Hindlimb muscle (tissue), 1 donor: Measurements from ENCODE around the gene KNG1. TPM values are rescaled to one million over a fixed set of nuclear protein-coding genes. Genes with fewer than 3 reads are reported as not detected.

Source experiments
- DNase-seq: peaks from one replicate; pipeline ENCODE4 v3.0.0-alpha.2; 2013
- polyA plus RNA-seq: library from polyadenylated mRNA; unstranded; fragments of 120-200 nt; gene quantifications from one replicate; pipeline ENCODE4 v1.2.1, GENCODE V29; 2013; ENCODE audit not compliant: insufficient read length

The KNG1 gene
- polyA plus RNA-seq, 1 donor = 0.06 TPM

- no peak for DNase-seq
These were observed 62.0 kb downstream of the KNG1 start for GRCh38 chr3:186779204-186779603.

GRCh38 chr3:186782542-186783057 is 65.4 kb downstream of the KNG1 start:
- no peak for DNase-seq

DNA sequence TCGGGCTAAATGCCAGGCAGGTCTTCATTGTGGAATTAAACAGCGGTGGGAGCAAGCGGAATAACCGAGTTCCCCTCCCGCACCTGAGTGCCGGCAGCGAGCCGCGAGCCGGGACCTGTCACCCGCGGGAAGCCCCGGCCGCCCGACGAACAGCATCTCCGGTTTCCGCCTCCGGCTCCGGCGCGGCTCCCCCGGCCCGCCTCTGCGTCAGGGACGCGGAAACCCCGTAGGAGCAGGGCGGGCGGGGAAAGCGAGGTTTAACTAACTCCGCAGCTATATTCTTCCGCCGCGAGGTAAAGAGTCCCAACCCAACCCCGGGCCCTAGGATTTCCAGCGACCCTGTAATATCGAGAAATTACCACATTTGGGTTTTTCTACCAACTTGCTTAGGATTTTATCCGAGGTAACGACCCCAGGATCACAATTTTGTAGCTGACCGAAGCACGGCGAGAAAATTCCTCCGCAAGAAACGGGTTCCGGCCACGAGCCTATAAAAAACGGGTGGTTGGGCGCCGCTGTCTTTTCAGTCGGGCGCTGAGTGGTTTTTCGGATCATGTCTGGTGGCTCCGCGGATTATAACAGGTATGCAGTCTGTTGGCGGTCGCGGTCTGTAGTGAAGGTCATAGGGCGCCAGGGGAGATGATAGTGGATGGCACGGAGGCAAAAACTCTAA is 66.0 kb downstream of the KNG1 start, which contains the start of gene EIF4A2:
Gene EIF4A2, plus strand, starts transcription at position 520 of the 673 bp plus-strand sequence. Its CDS starts 34 bp downstream, at position 554.
- DNase-seq = peak; percentile 94

GRCh38 chr3:186783731-186784515 is 66.8 kb downstream of the KNG1 start:
- peak; percentile 88 for DNase-seq

- no peak for DNase-seq
These were observed 67.8 kb downstream of the KNG1 start for GRCh38 chr3:186784820-186785494.

- DNase-seq = no peak
These were observed 68.4 kb downstream of the KNG1 start for GRCh38 chr3:186785495-186786018.

- no peak for DNase-seq
These were observed 69.8 kb downstream of the KNG1 start for GRCh38 chr3:186786922-186787321.

GRCh38 chr3:186787642-186788481 is 70.7 kb downstream of the KNG1 start:
- DNase-seq = no peak

DNA sequence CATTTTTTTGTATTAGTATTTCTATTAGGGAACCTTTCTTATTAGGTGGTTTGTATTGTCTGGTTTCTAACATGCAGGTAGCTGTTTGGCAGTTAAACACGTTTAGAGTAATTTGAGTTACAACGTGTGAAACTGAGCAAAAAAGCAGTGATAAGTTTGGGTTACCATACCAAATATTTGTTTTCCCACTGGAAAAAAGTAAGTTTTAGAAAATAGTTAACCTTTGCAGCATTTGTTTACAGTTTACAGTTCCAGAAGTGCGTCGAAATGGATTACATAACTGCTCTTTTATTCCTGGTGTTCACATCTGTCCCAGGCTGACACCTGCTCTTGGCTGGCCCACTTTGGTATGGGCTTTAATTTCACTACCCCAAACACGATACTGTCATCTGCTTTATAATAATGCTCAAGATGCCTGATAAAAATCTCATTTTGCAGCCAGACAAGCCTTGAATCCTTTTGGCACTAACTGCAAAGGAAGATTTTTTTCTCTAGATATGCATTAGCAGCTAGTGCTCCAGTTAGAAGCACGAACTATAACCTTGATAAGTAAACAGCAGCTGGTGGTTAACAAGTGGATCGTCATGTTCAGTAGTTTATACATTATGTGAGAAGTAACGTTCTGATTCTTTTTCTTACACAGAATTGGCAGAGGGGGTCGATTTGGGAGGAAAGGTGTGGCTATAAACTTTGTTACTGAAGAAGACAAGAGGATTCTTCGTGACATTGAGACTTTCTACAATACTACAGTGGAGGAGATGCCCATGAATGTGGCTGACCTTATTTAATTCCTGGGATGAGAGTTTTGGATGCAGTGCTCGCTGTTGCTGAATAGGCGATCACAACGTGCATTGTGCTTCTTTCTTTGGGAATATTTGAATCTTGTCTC is 71.6 kb downstream of the KNG1 start:
- DNase-seq = no peak

DNA sequence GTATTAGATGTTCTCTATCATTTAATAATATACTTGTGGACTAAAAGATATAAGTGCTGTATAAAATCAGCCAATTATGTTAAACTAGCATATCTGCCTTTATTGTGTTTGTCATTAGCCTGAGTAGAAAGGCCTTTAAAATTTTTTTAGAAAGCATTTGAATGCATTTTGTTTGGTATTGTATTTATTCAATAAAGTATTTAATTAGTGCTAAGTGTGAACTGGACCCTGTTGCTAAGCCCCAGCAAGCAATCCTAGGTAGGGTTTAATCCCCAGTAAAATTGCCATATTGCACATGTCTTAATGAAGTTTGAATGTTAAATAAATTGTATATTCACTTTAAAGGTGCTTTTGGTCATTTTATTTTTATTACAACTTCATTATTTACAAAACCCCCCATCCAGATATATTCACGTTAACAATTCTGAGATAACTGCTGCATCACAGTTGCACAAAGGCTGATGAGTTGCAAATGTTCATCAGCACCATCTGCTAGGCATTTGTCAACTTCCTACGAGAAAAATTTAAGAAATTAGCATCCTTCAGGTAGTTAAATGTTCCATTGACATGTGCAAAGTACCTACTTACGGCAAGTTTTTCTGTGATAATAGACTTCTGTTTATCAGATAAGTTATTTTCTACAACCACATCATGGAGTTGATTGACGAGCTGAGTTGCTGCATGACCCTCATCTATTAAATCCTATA is 72.5 kb downstream of the KNG1 start:
- no peak for DNase-seq

GRCh38 chr3:186790261-186790981 is 73.3 kb downstream of the KNG1 start:
- no peak for DNase-seq

Other genes with a start within 250 kb of the KNG1 start
- 3.5 TPM for gene CRYGS, start 173.0 kb upstream of the KNG1 start, polyA plus RNA-seq
- 11.5 TPM for gene TBCCD1, start 150.0 kb upstream of the KNG1 start, polyA plus RNA-seq
- 34.2 TPM for gene DNAJB11, start 146.6 kb upstream of the KNG1 start, polyA plus RNA-seq
- gene AHSG, start 104.3 kb upstream of the KNG1 start, polyA plus RNA-seq = 0.45 TPM
- gene FETUB, start 77.0 kb upstream of the KNG1 start, polyA plus RNA-seq = not detected
- 0.18 TPM for gene HRG, start 51.3 kb upstream of the KNG1 start, polyA plus RNA-seq
- 506 TPM for gene EIF4A2, start 66.2 kb downstream of the KNG1 start, polyA plus RNA-seq
- 20.7 TPM for gene RFC4, start 89.1 kb downstream of the KNG1 start, polyA plus RNA-seq
- gene ADIPOQ, start 125.4 kb downstream of the KNG1 start, polyA plus RNA-seq = 7.3 TPM
- gene ST6GAL1, start 213.2 kb downstream of the KNG1 start, polyA plus RNA-seq = 15.8 TPM